Lung (tissue), 12 donors: ENCODE data around the gene DNASE2B. TPM values are rescaled to one million over a fixed set of nuclear protein-coding genes. Genes with fewer than 3 reads are reported as not detected.

ENCODE experiments used
- ATAC-seq: fragments of 200-7000 bp; cut with Tn5 transposase; one replicate; pipeline ENCODE4 v1.9.1; 2020; ENCODE audit warnings: moderate number of reproducible peaks; ENCODE audit not compliant: insufficient read depth, low FRiP score
- DNase-seq, 3 donors: peaks; one replicate each; pipeline ENCODE4 v3.0.0-alpha.2; 2013 to 2017
- H3K27ac ChIP-seq, 2 donors: one replicate each; pipeline ENCODE4 v1.5.1; 2013; ENCODE audit warnings: mild to moderate bottlenecking in 2 of 2, moderate library complexity in 2 of 2, control low read depth in 1 of 2, inconsistent platforms in 1 of 2, low read depth in 1 of 2, low read length in 1 of 2
- H3K27me3 ChIP-seq, 3 donors: one replicate each; pipeline ENCODE4 v1.5.1; 2013; ENCODE audit warnings: low read length in 2 of 3; ENCODE audit not compliant: control insufficient read depth in 3 of 3, insufficient read depth in 3 of 3
- H3K36me3 ChIP-seq, 4 donors: one replicate each; pipeline ENCODE4 v1.5.1; 2013; ENCODE audit warnings: low read length in 4 of 4, mild to moderate bottlenecking in 1 of 4, moderate library complexity in 1 of 4; ENCODE audit not compliant: control insufficient read depth in 4 of 4, insufficient read depth in 4 of 4
- H3K4me1 ChIP-seq, 5 donors: one replicate each; pipeline ENCODE4 v1.5.1; 2013; ENCODE audit warnings: low read length in 5 of 5, mild to moderate bottlenecking in 2 of 5, moderate library complexity in 1 of 5; ENCODE audit not compliant: control insufficient read depth in 5 of 5, insufficient read depth in 5 of 5
- H3K4me3 ChIP-seq: one replicate; pipeline ENCODE4 v1.5.1; 2013; ENCODE audit warnings: mild to moderate bottlenecking, control low read depth, moderate library complexity
- H3K9ac ChIP-seq, 2 donors: one replicate each; pipeline ENCODE4 v1.5.1; 2013; ENCODE audit warnings: low read length in 2 of 2, control low read depth in 1 of 2; ENCODE audit not compliant: insufficient read depth in 1 of 2
- H3K9me3 ChIP-seq, 4 donors: one replicate each; pipeline ENCODE4 v1.5.1; 2013; ENCODE audit warnings: low read length in 3 of 4, mild to moderate bottlenecking in 1 of 4, moderate library complexity in 1 of 4; ENCODE audit not compliant: control insufficient read depth in 4 of 4, insufficient read depth in 3 of 4
- CTCF ChIP-seq: IDR thresholded peaks from 2 replicates; pipeline ENCODE4 v1.5.1; 2012; ENCODE audit warnings: mild to moderate bottlenecking; ENCODE audit errors: control extremely low read depth, extremely low read depth
- WGBS, 2 donors: extraction: QIAGEN DNeasy Blood & Tissue Kit; methylation state at CpG; one replicate each; pipeline ENCODE4 v1.1.7; 2013; 5-methylcytosine and 5-hydroxymethylcytosine counted together
- polyA plus RNA-seq, 2 donors: library from polyadenylated mRNA; stranded (reverse); fragments of 200-250 nt; gene quantifications; one replicate each; pipeline ENCODE4 v1.2.1, GENCODE V29; 2013
- total RNA-seq, 2 donors: library from RNA; depleted of rRNA in 1 of 2; stranded (reverse); fragments of >200 nt in 1 of 2; gene quantifications; one replicate each; pipeline ENCODE4 v1.2.1, GENCODE V29; 2014 to 2021
- donor health status: control.
- donor health status: control.
- donor health status: Bipolar disorder and iron deficiency.
- donor health status: healthy.
- donor health status: DM: yes; HTN: yes; CAD: no.

DNASE2B gene
- total and polyA plus RNA-seq, 4 donors: 0.29 to 4.9 (median 1.3) TPM; not detected in 1

GRCh38 chr1:84361796-84362195 lies 36.5 kb upstream of the DNASE2B start:
- TF ChIP-seq CTCF: no peak
- Histone ChIP-seq H3K27ac (no peak overlapping the region), H3K9me3 (no peaks in the 10 kb centered on the region), H3K4me1 (peaks cover 0 to 2% (median 0%) of the 10 kb centered on the region in 5 donors), H3K4me3 (no peak overlapping the region), H3K36me3 (no peaks in the 10 kb centered on the region), H3K9ac (no peak overlapping the region), H3K27me3 (no peaks in the 10 kb centered on the region)
- 93 to 94% methylated on average over 3 of the region's 3 CpGs for WGBS, 2 donors
- DNase-seq (no peak), ATAC-seq (no peak)

GRCh38 chr1:84363019-84363418 lies 35.3 kb upstream of the DNASE2B start:
- no peaks in the 10 kb centered on the region for H3K9me3 ChIP-seq
- TF ChIP-seq CTCF: no peak
- H3K4me3 ChIP-seq: no peak overlapping the region
- no peak for DNase-seq
- no peak for ATAC-seq
- 32 to 37% methylated on average over 5 of the region's 5 CpGs for WGBS, 2 donors
- no peaks in the 10 kb centered on the region for H3K36me3 ChIP-seq
- H3K9ac ChIP-seq: no peak overlapping the region
- no peaks in the 10 kb centered on the region for H3K27me3 ChIP-seq
- H3K27ac ChIP-seq: no peak overlapping the region
- H3K4me1 ChIP-seq: peaks cover 0 to 2% (median 0%) of the 10 kb centered on the region in 5 donors

DNA sequence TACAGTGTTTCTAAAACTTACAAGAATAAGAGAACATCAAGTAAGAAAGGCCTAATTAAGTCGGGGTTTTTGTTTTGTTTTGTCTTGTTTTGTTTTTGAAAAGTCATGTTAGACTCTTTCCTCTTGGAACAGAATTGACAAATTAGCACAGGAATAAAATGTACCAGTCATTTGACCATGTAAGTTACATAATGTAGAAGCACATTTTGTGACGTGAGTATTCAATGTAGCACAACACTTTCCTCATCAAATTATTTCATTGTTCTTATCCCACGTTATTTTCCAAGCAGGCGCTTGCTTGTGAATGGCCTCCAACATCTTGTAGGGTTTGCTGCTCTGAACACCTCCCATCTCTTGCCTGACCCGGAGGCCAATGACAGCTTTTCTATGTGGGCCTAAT lies 34.7 kb upstream of the DNASE2B start:
- H3K4me1 ChIP-seq: peaks cover 0 to 2% (median 0%) of the 10 kb centered on the region in 5 donors
- H3K9ac ChIP-seq: no peak overlapping the region
- H3K36me3 ChIP-seq: no peaks in the 10 kb centered on the region
- DNase-seq (no peak), ATAC-seq (no peak)
- 84 to 89% methylated on average over 5 of the region's 5 CpGs for WGBS, 2 donors
- no peak overlapping the region for H3K4me3 ChIP-seq
- H3K27ac ChIP-seq: no peak overlapping the region
- no peaks in the 10 kb centered on the region for H3K27me3 ChIP-seq
- no peak for TF ChIP-seq CTCF
- H3K9me3 ChIP-seq: no peaks in the 10 kb centered on the region
